Forelimb muscle (tissue), 1 donor: Measurements from ENCODE around the gene PIK3CG. TPM values are rescaled to one million over a fixed set of nuclear protein-coding genes. Genes with fewer than 3 reads are reported as not detected.
"Not testable (repeated sequence)": the region's sequence is repeated elsewhere in the genome, so short reads cannot be mapped to it uniquely, and the experiment has no call there.

Source experiments
- DNase-seq: peaks from one replicate; pipeline ENCODE4 v3.0.0-alpha.2; 2013; ENCODE audit warnings: low read depth
- polyA plus RNA-seq: library from polyadenylated mRNA; unstranded; fragments of 120-200 nt; gene quantifications from one replicate; pipeline ENCODE4 v1.2.1, GENCODE V29; 2013; ENCODE audit not compliant: insufficient read length

The PIK3CG gene
- polyA plus RNA-seq, 1 donor = 2.1 TPM

GRCh38 chr7:106887421-106887820 lies 22.3 kb downstream of the PIK3CG start:
- DNase-seq = no peak

GRCh38 chr7:106888204-106888603 lies 23.1 kb downstream of the PIK3CG start:
- no peak for DNase-seq

GRCh38 chr7:106890952-106891351 lies 25.9 kb downstream of the PIK3CG start:
- DNase-seq = no peak

GRCh38 chr7:106891548-106892410 lies 26.7 kb downstream of the PIK3CG start:
- no peak for DNase-seq

GRCh38 chr7:106893591-106893990 lies 28.5 kb downstream of the PIK3CG start:
- DNase-seq = no peak

- DNase-seq = no peak
These were observed 30.3 kb downstream of the PIK3CG start for GRCh38 chr7:106895246-106895864.

GRCh38 chr7:106896231-106896630 lies 31.1 kb downstream of the PIK3CG start:
- DNase-seq = no peak

- not testable (repeated sequence) for DNase-seq
These were observed 32.5 kb downstream of the PIK3CG start for GRCh38 chr7:106897553-106897952.

GRCh38 chr7:106898967-106899366 lies 33.9 kb downstream of the PIK3CG start:
- DNase-seq = not testable (repeated sequence)

GRCh38 chr7:106901828-106902441 lies 36.9 kb downstream of the PIK3CG start:
- DNase-seq = no peak

GRCh38 chr7:106905734-106906133 lies 40.7 kb downstream of the PIK3CG start:
- DNase-seq = no peak

GRCh38 chr7:106911959-106912358 lies 46.9 kb downstream of the PIK3CG start:
- no peak for DNase-seq

- no peak for DNase-seq
These were observed 49.0 kb downstream of the PIK3CG start for GRCh38 chr7:106914018-106914607.

GRCh38 chr7:106915407-106915806 lies 50.3 kb downstream of the PIK3CG start:
- DNase-seq = no peak

- no peak for DNase-seq
These were observed 50.8 kb downstream of the PIK3CG start for GRCh38 chr7:106915873-106916272.

GRCh38 chr7:106916679-106917078 lies 51.6 kb downstream of the PIK3CG start:
- DNase-seq = no peak

GRCh38 chr7:106918991-106919390 lies 53.9 kb downstream of the PIK3CG start:
- DNase-seq = no peak

GRCh38 chr7:106924468-106924867 lies 59.4 kb downstream of the PIK3CG start:
- not testable (repeated sequence) for DNase-seq

- no peak for DNase-seq
These were observed 61.8 kb downstream of the PIK3CG start for GRCh38 chr7:106926892-106927291.

GRCh38 chr7:106927536-106927935 lies 62.5 kb downstream of the PIK3CG start:
- DNase-seq = no peak

- not testable (repeated sequence) for DNase-seq
These were observed 64.5 kb downstream of the PIK3CG start for GRCh38 chr7:106929616-106930015.

- DNase-seq = no peak
These were observed 71.2 kb downstream of the PIK3CG start for GRCh38 chr7:106936236-106936635.
